Kidney glomerular epithelial cell (primary cell): Measurements from ENCODE around the gene CLEC9A.
"Not testable (repeated sequence)": the region's sequence is repeated elsewhere in the genome, so short reads cannot be mapped to it uniquely, and the experiment has no call there.

Source experiments
- DNase-seq: peaks from one replicate; lab custom pipeline; 2025; lab: John Stamatoyannopoulos, UW

CLEC9A gene

GRCh38 chr12:10030446-10030845, at the start of gene CLEC9A:
TSS of gene CLEC9A (plus strand) at chr12:10030682. CDS start at chr12:10052688, 22,006 bp downstream.
- DNase-seq: no peak

GRCh38 chr12:9991876-9992275, 38.6 kb upstream of the CLEC9A start:
- DNase-seq: no peak

GRCh38 chr12:9992296-9992695, 38.2 kb upstream of the CLEC9A start:
- no peak for DNase-seq

DNA sequence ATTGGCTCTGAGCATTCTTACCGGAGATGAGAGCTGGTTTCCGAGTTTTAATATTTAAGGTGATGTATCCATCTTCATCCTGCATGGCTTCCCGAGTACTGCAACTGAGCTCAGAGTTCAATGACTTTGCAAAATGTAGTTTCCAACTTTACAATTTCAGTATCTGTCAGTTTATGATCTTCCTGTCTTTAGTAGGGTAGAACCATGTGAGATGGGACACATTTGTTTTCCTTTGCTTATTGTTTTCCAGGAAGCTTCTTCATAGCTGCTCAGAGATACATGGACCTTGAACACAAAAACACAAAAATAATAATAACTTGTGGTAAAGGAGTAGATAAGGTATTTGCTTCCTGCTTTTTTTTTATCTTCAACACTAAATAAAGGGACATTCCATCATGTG, 31.5 kb upstream of the CLEC9A start, which contains the start of gene CLEC1B:
Gene CLEC1B (minus strand): TSS at position 106 of the 400 bp plus-strand sequence. CDS start 21 bp downstream, at position 85.
- DNase-seq: no peak

- no peak for DNase-seq
These were observed 29.2 kb upstream of the CLEC9A start for GRCh38 chr12:10001171-10001776.

DNA sequence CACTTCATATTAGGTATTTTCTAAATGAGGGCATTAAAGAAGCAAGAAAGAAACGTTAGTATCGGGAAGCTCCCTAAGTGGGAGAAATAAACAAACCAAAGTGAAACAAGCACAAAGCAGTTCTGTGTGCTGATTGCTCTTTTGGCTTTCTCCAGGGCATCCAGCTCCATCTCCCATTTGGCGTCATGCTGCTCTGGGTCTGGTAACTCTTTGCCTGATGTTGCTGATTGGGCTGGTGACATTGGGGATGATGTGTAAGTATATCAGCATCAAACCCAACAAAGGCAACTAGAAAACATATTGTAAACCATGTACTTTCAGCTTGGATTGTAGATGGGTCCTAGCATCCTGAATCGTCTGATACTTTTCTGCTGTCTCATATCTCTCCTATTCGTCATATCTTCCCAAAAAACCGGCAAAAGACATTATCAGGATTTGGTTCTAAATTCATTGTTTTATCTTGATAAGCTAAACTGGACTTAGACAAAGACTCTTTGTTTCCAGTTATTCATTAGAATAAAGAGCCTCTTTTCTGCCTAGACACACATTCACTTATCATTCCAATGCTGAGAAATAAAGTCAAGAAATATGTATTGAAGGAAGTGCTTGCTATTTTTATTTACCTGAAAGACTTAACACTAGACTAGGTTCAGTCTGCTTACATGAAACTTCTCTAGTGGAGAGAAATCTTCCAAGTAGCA, 17.7 kb upstream of the CLEC9A start:
- DNase-seq: no peak

- no peak for DNase-seq
These were observed 15.0 kb upstream of the CLEC9A start for GRCh38 chr12:10015450-10015849.

DNA sequence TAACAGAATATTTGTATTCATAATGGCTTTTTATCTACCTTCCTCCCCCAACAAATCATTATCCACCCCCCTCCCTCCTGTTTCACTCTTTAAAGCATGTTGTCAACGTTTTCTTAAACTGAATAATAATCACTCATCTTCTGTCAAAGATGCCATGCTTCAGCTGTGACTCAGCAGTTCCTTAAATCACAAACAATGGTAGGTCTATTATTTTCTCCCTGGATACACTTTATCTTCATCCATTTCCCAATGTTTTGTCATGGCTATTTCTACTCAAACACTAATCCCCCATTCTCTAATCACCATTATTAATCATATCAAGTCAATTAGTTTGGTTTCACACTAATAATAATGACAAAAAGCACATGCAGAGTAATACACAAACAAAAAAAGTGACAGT, 13.6 kb upstream of the CLEC9A start:
- no peak for DNase-seq

DNA sequence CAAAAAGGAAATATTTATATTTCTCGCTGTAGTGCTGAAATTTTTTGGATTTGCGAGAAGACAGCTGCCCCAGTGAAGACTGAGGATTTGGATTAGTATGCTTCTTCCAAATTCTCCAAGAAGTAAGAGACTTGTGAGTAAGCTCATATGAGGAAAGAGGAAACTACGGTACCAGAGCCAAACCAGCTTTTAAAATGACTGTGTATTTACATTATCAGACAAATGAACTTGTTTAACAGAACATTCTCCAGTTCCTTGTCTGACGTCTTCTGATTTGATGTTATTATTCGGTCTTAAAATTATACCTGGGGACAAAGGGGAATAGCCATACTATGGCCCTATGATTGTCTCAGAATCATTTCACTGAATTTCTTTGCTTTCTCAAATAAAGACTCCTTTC, 12.1 kb upstream of the CLEC9A start:
- DNase-seq: no peak

DNA sequence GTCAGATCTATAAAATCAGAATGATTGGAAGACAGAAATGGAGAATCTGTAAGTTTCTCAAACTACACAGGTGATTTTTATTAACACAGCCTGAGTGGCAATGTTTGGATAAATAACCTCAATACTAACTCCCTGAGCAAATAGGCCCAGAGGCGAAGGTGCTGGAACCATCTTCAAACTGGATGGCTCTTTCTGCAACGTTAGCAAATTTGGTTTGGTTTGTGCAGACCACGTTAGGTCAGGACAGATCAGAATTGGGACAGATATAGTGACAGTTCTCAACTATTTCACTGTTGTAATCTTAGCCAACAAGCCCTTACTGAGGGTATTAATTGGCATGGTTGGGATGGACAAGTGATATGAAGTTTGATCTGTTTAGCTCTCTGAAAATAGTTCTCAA, 9.1 kb upstream of the CLEC9A start:
- no peak for DNase-seq

GRCh38 chr12:10025236-10025635, 5.2 kb upstream of the CLEC9A start:
- DNase-seq: no peak

DNA sequence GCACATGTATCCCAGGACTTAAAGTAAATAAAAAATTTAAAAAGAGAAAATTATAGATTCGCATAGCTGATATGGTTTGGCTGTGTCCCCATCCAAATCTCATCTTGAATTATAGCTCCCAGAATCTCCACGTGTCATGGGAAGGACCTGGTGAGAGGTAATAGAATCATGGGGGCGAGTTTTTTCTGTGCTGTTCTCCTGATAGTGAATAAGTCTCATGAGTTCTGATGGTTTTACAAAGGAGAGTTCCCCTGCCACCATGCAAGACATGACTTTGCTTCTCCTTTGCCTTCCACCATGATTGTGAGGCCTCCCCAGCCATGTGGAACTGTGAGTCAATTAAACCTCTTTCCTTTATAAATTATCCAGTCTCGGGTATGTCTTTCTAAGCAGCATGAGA, 3.8 kb upstream of the CLEC9A start:
- DNase-seq: not testable (repeated sequence)

DNA sequence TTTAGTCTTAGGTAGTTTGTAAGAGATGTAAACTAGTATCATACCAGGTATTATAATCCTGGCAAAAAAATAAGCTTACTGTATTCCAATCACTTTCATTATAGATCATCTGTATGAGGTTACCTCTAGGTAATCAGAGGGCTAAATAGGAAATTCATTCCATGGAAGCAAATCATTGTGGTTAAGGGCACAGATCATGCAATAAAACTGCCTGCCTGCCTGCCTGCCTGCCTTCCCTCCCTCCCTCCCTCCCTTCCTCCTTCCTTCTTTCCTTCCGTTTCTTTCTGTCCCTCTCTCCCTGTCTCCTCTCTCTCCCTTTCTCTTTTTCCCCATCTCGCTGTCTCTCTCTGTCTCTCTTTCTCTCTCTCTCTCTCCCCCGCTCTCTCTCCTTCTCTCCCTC, 3.2 kb upstream of the CLEC9A start:
- DNase-seq: no peak

GRCh38 chr12:10027721-10028120, 2.8 kb upstream of the CLEC9A start:
- no peak for DNase-seq

DNA sequence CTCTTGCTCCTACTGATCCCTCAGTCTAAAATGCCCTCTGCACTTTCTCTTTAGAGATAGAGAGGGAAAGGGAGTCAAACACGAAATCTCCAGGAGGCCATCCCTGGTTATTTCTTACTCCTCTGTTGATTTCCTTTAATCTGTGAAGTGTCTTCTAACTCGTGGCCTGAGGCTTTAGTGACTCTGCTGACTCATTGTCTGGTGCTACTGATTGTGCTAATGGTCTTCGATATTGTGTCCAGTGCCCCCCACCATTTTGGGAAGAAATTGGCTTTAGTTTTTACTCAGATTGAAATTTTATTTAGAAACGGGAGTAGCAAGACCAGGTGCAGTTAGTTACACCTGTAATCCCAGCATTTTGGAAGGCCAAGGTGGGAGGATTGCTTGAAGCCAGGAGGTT, 839 bp downstream of the CLEC9A start:
- no peak for DNase-seq

DNA sequence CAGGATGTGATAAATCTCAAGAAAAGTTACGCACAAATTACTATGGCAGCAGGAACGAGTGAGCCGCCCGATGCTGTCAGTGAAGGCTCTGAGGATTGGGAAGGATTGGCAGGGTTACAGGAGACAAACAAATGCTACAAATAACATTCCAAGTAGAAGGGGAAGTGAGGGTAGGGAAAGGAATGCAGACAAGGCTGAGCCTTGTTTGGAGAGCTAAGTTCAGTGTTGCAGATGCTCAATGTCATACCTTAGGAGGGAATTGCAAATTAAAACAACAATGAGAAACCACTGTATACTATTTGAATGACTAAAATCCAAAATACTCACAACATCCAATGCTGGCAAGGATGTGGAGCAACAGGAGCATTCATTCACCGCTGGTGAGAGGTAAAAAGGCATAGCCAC, 1.3 kb downstream of the CLEC9A start:
- DNase-seq: no peak

DNA sequence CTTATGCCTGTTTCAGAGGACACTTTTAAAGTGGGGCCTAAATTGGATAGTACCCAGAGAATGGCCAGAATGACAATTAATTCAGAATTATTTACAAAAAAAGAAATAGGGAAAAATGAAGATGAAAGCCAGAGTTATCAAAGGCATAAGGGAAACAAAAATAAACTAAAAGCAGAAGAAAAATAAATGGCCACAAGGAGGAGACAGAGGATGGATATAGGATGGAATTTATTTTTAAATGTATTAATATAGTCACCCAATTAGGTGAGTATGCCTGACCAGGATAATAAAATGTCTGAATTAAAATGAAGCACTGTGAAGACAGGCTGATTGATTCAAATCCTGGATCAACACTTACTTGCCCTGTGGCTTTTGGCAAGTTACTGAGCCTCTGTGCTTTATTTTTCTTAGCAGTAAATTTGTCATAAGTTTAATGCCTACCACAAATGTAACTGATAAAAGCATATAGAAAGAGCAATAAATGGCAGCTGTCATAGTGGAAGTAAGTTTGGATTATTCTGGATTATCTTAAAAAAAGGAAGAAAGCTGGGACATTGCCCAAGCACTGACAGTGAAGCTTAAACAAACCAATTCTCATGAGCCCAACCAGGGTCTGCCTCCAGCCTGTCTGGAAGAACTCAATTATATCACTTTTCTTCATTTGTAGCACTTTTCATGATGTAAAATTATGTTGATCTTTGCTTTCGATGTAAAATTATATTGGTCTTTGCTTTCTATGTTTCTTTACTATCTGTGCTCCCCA, 3.5 kb downstream of the CLEC9A start:
- no peak for DNase-seq

DNA sequence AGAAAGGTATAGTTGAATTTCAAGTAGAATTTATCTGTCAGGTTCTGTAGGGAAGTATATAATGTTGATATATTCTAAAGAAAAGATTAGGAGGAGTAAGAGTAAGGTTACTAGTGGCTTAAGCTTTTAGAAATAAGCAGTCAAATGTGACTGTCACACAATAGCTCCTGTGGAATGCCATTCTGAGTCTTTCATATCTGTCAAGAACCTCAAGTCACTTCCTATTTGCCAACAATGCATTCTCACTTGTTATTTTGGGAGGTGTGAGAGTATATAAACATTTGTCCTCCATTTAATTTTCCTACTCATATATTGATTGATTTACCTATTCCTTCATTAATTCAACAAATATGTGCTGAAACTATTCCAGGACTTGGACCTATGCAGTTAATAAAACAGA, 11.7 kb downstream of the CLEC9A start:
- no peak for DNase-seq

DNA sequence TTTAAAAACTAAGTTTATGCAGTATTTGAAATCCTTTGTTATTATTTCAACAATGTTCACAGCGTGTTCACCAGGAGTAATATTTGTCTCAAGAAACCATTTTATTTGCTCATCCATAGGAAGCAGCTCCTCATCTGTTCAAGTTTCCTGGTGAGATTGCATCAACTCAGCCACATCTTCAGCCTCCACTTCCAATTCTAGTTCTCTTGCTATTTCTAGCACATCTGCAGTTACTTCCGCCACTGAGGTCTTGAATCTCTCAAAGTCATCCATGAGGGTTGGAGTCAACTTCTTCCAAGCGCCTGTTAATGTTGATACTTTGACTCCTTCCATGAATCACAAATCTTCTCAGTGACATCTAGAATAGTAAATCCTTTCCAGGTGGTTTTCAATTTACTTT, 18.0 kb downstream of the CLEC9A start:
- DNase-seq: no peak

GRCh38 chr12:10052193-10052913, 21.9 kb downstream of the CLEC9A start:
- no peak for DNase-seq

GRCh38 chr12:10058387-10058786, 27.9 kb downstream of the CLEC9A start:
- no peak for DNase-seq

DNA sequence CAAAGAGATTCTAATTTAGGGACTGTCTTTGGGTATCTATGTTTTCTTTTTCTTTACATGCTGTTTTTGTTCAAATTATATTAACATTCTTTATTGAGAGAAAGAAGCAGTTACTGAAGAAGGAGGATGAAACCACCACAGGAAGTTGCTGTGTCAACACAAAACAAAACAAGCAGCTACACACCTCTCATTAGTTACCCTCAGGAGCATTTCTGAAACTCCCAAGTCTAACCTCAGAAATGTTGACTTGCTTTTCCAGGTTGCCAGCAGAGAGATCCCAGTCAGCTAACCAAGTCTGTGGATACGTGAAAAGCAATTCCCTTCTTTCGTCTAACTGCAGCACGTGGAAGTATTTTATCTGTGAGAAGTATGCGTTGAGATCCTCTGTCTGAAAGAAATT, 34.8 kb downstream of the CLEC9A start:
- DNase-seq: no peak
